NB4 (cell line): ENCODE results near the gene SLC45A1.

Experiments
- POLR2A ChIP-seq: IDR thresholded peaks from 2 replicates; pipeline ENCODE4 v1.6.1; 2011; ENCODE audit warnings: mild to moderate bottlenecking; ENCODE audit not compliant: insufficient read length; ENCODE audit errors: extremely low read depth
- TF ChIP-seq, protein P1 (sequence below): IDR thresholded peaks from one replicate; pipeline ENCODE4 v1.5.1; 2012; ENCODE audit warnings: low read depth, low read length
- TF ChIP-seq, protein P2 (sequence below): IDR thresholded peaks from 2 replicates; pipeline ENCODE4 v1.6.1; 2011; ENCODE audit warnings: low read depth, low read length

DNA sequence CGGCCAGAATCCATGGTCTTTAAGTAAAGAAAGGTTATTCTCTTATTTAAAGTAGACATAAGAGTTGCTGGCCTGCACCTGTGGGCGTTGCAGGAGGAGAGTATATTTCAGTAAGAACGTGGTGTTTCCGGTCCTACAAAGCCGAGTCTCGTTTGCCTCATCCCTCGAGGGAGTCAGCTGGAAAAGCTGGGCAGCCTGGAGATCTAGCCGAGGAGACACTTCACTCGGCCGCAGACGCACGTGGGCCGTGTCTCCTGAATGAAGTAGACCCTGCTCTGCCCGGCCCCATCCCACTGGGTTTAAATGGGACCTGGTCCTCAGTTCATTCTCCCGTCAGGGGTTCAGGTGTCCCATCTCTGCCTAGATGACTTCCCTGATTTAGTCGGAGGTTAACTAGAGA lies 14.9 kb downstream of the SLC45A1 start:
- TF ChIP-seq, protein P1, sequence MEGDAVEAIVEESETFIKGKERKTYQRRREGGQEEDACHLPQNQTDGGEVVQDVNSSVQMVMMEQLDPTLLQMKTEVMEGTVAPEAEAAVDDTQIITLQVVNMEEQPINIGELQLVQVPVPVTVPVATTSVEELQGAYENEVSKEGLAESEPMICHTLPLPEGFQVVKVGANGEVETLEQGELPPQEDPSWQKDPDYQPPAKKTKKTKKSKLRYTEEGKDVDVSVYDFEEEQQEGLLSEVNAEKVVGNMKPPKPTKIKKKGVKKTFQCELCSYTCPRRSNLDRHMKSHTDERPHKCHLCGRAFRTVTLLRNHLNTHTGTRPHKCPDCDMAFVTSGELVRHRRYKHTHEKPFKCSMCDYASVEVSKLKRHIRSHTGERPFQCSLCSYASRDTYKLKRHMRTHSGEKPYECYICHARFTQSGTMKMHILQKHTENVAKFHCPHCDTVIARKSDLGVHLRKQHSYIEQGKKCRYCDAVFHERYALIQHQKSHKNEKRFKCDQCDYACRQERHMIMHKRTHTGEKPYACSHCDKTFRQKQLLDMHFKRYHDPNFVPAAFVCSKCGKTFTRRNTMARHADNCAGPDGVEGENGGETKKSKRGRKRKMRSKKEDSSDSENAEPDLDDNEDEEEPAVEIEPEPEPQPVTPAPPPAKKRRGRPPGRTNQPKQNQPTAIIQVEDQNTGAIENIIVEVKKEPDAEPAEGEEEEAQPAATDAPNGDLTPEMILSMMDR = no peak
- TF ChIP-seq POLR2A = no peak
- TF ChIP-seq, protein P2, sequence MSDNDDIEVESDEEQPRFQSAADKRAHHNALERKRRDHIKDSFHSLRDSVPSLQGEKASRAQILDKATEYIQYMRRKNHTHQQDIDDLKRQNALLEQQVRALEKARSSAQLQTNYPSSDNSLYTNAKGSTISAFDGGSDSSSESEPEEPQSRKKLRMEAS = no peak
